ENCODE data around the gene CHMP6.
A peak's percentile ranks its signal among the peaks of the same experiment; 100 is the strongest.
"Not testable (repeated sequence)": the region's sequence is repeated elsewhere in the genome, so short reads cannot be mapped to it uniquely, and the experiment has no call there.

CHMP6 gene

GRCh38 chr17:81016575-81016974 is 24.9 kb downstream of the CHMP6 start:
- DNase-seq, result no peak

- not testable (repeated sequence) for DNase-seq
Observed at GRCh38 chr17:81017330-81017729, 25.7 kb downstream of the CHMP6 start.

- DNase-seq, result peak; percentile 45
Observed at GRCh38 chr17:81018044-81018802, 26.6 kb downstream of the CHMP6 start.

GRCh38 chr17:81019563-81020442 is 28.2 kb downstream of the CHMP6 start:
- no peak for DNase-seq

- DNase-seq, result no peak
Observed at GRCh38 chr17:81020443-81020766, 28.8 kb downstream of the CHMP6 start.

- no peak for DNase-seq
Observed at GRCh38 chr17:81020767-81021497, 29.3 kb downstream of the CHMP6 start.

GRCh38 chr17:81021531-81022343 is 30.1 kb downstream of the CHMP6 start:
- DNase-seq, result no peak

- no peak for DNase-seq
Observed at GRCh38 chr17:81022344-81022676, 30.7 kb downstream of the CHMP6 start.

GRCh38 chr17:81025065-81025740 is 33.6 kb downstream of the CHMP6 start:
- DNase-seq, result no peak

GRCh38 chr17:81025741-81026129 is 34.1 kb downstream of the CHMP6 start:
- DNase-seq, result no peak

GRCh38 chr17:81026266-81027036 is 34.8 kb downstream of the CHMP6 start:
- DNase-seq, result no peak

- no peak for DNase-seq
Observed at GRCh38 chr17:81027038-81027437, 35.4 kb downstream of the CHMP6 start.

GRCh38 chr17:81027591-81028505 is 36.2 kb downstream of the CHMP6 start:
- no peak for DNase-seq

- DNase-seq, result no peak
Observed at GRCh38 chr17:81028506-81028858, 36.8 kb downstream of the CHMP6 start.

GRCh38 chr17:81029859-81030258 is 38.2 kb downstream of the CHMP6 start:
- no peak for DNase-seq

- DNase-seq, result not testable (repeated sequence)
Observed at GRCh38 chr17:81030312-81030711, 38.7 kb downstream of the CHMP6 start.

- no peak for DNase-seq
Observed at GRCh38 chr17:81030741-81031565, 39.3 kb downstream of the CHMP6 start.

GRCh38 chr17:81031566-81032550 is 40.2 kb downstream of the CHMP6 start:
- DNase-seq, result peak; percentile 55
